Nephron (organoid): ENCODE results near the gene ATAD3C.
"Not testable (repeated sequence)": the region's sequence is repeated elsewhere in the genome, so short reads cannot be mapped to it uniquely, and the experiment has no call there.

Experiments used
- H3K27ac Mint-ChIP-seq, 3 experiments: 2 replicates each; pipeline ENCODE4 v1.8.0; 2020; ENCODE audit warnings: mixed read lengths in 3 of 3, mild to moderate bottlenecking in 2 of 3, moderate library complexity in 1 of 3
- H3K27me3 Mint-ChIP-seq: 2 replicates; pipeline ENCODE4 v1.8.0; 2021; ENCODE audit warnings: low read depth, mild to moderate bottlenecking, moderate library complexity, mixed read lengths
- H3K36me3 Mint-ChIP-seq: 2 replicates; pipeline ENCODE4 v1.8.0; 2020; ENCODE audit warnings: low read depth, mixed read lengths
- H3K4me1 Mint-ChIP-seq: 2 replicates; pipeline ENCODE4 v1.8.0; 2020; ENCODE audit warnings: mixed read lengths
- H3K4me3 Mint-ChIP-seq, 3 experiments: 2 replicates each; pipeline ENCODE4 v1.8.0; 2020; ENCODE audit warnings: mild to moderate bottlenecking in 3 of 3, mixed read lengths in 3 of 3, moderate library complexity in 2 of 3
- H3K9me3 Mint-ChIP-seq: 2 replicates; pipeline ENCODE4 v1.8.0; 2020; ENCODE audit warnings: mixed read lengths
- CTCF ChIP-seq, 3 experiments: fragments of 200-600 bp; sonication (generic); IDR thresholded peaks; one replicate each; pipeline ENCODE4 v1.5.0; 2021; ENCODE audit warnings: antibody characterized with exemption in 3 of 3; ENCODE audit not compliant: unreplicated experiment in 3 of 3

ATAD3C gene

GRCh38 chr1:1439546-1440261 is 9.8 kb upstream of the ATAD3C start:
- H3K27ac Mint-ChIP-seq = no peak overlapping the region
- H3K9me3 Mint-ChIP-seq = no peaks in the 10 kb centered on the region
- H3K4me3 Mint-ChIP-seq = no peak overlapping the region
- H3K36me3 Mint-ChIP-seq = no peaks in the 10 kb centered on the region
- H3K27me3 Mint-ChIP-seq = no peaks in the 10 kb centered on the region
- H3K4me1 Mint-ChIP-seq = peaks cover 19% of the 10 kb centered on the region
- TF ChIP-seq CTCF (IDR thresholded peaks at IDR 0.05; ENCODE audit: unreplicated experiment in 3 of 3) = no peak

GRCh38 chr1:1440262-1441001 is 9.1 kb upstream of the ATAD3C start:
- Mint-ChIP-seq H3K36me3 (no peaks in the 10 kb centered on the region), H3K4me1 (peaks cover 14% of the 10 kb centered on the region), H3K27me3 (no peaks in the 10 kb centered on the region), H3K27ac (peak overlapping the region in 2 of 3 experiments; percentile 63 to 80), H3K9me3 (no peaks in the 10 kb centered on the region), H3K4me3 (peak overlapping the region in 2 of 3 experiments; percentile 27 to 47)
- no peak for TF ChIP-seq CTCF (IDR thresholded peaks at IDR 0.05; ENCODE audit: unreplicated experiment in 3 of 3)

GRCh38 chr1:1441002-1441888 is 8.2 kb upstream of the ATAD3C start:
- H3K27ac Mint-ChIP-seq = peak overlapping the region; percentile 38 to 80 (median 63)
- H3K36me3 Mint-ChIP-seq = no peaks in the 10 kb centered on the region
- TF ChIP-seq CTCF (IDR thresholded peaks at IDR 0.05; ENCODE audit: unreplicated experiment in 3 of 3) = peak; percentile 70 to 77 (median 72)
- no peak overlapping the region for H3K4me3 Mint-ChIP-seq
- no peaks in the 10 kb centered on the region for H3K9me3 Mint-ChIP-seq
- H3K4me1 Mint-ChIP-seq = peaks cover 14% of the 10 kb centered on the region
- H3K27me3 Mint-ChIP-seq = no peaks in the 10 kb centered on the region

- H3K27ac Mint-ChIP-seq = peak overlapping the region in 1 of 3 experiments; percentile 38
- H3K9me3 Mint-ChIP-seq = no peaks in the 10 kb centered on the region
- H3K4me1 Mint-ChIP-seq = peaks cover 14% of the 10 kb centered on the region
- no peaks in the 10 kb centered on the region for H3K36me3 Mint-ChIP-seq
- no peak for TF ChIP-seq CTCF (IDR thresholded peaks at IDR 0.05; ENCODE audit: unreplicated experiment in 3 of 3)
- no peak overlapping the region for H3K4me3 Mint-ChIP-seq
- no peaks in the 10 kb centered on the region for H3K27me3 Mint-ChIP-seq
Measured at GRCh38 chr1:1442069-1442770, 7.3 kb upstream of the ATAD3C start.

- not testable (repeated sequence) for H3K9me3 Mint-ChIP-seq, H3K36me3 Mint-ChIP-seq
Measured at GRCh38 chr1:1446631-1447030, 2.9 kb upstream of the ATAD3C start.

GRCh38 chr1:1450616-1451015 is 1.1 kb downstream of the ATAD3C start:
- H3K36me3 Mint-ChIP-seq, H3K4me1 Mint-ChIP-seq, H3K27ac Mint-ChIP-seq, H3K4me3 Mint-ChIP-seq, H3K9me3 Mint-ChIP-seq, H3K27me3 Mint-ChIP-seq: not testable (repeated sequence)

More at GRCh38 chr1:1446631-1447030, 2.9 kb upstream of the ATAD3C start:
- H3K4me3 Mint-ChIP-seq, H3K27ac Mint-ChIP-seq, H3K4me1 Mint-ChIP-seq, H3K27me3 Mint-ChIP-seq: not testable (repeated sequence)
